HepG2 (cell line): ENCODE data around the gene RSPH4A. TPM values are rescaled to one million over a fixed set of nuclear protein-coding genes. Genes with fewer than 3 reads are reported as not detected.

Source experiments
- ARNT2 ChIP-seq: sonication (generic); formaldehyde crosslinking; IDR thresholded peaks from 2 replicates; pipeline ENCODE4 v1.8.0; 2022; ENCODE audit warnings: mild to moderate bottlenecking, low read depth, missing genetic modification reagents, moderate library complexity
- ZNF609 ChIP-seq: sonication (generic); formaldehyde crosslinking; IDR thresholded peaks from 2 replicates; pipeline ENCODE4 v1.4.0; 2020; ENCODE audit warnings: mild to moderate bottlenecking, missing genetic modification reagents, borderline replicate concordance
- ZNF784 ChIP-seq: sonication (generic); formaldehyde crosslinking; IDR thresholded peaks from 2 replicates; pipeline ENCODE4 v1.5.1; 2020; ENCODE audit warnings: missing genetic modification reagents, mild to moderate bottlenecking, borderline replicate concordance
- ZSCAN30 ChIP-seq: sonication (generic); formaldehyde crosslinking; IDR thresholded peaks from 2 replicates; pipeline ENCODE4 v1.5.0; 2020; ENCODE audit warnings: mild to moderate bottlenecking, missing genetic modification reagents
- polyA plus RNA-seq, 8 experiments: library from polyadenylated mRNA; depleted of rRNA in 3 of 8; stranded (reverse) in 7 of 8; unstranded in 1 of 8; fragments of >200 nt; fragmentation: Illumina TruSeq in 4 of 8; extraction: Trizol in 4 of 8; gene quantifications; 2 replicates each; pipeline versions ENCODE4 v1.2.1 to v1.2.3, GENCODE V29; 2011 to 2016; ENCODE audit warnings: low read depth in 4 of 8, missing spikeins in 1 of 8, mixed read lengths in 1 of 8; ENCODE audit not compliant: insufficient read depth in 1 of 8
- total RNA-seq, 5 experiments: library from RNA; depleted of rRNA; stranded (reverse); fragments of >200 nt; fragmentation: Illumina TruSeq; extraction: Trizol; gene quantifications; 2 replicates each; pipeline ENCODE4 v1.2.3, GENCODE V29; 2016; ENCODE audit warnings: low read depth in 1 of 5
- TF ChIP-seq, protein P1 (sequence below): sonication (generic); formaldehyde crosslinking; IDR thresholded peaks from 2 replicates; pipeline ENCODE4 v1.4.0; 2020; ENCODE audit warnings: missing genetic modification reagents

RSPH4A gene
- total and polyA plus RNA-seq, 2 of the 13 experiments (the other 11 are each of a cell fraction or from before 2014, with no cell fraction given), result 0.24 to 0.40 TPM

GRCh38 chr6:116676021-116676420 lies 59.7 kb downstream of the RSPH4A start (continued):
- TF ChIP-seq, protein P1, sequence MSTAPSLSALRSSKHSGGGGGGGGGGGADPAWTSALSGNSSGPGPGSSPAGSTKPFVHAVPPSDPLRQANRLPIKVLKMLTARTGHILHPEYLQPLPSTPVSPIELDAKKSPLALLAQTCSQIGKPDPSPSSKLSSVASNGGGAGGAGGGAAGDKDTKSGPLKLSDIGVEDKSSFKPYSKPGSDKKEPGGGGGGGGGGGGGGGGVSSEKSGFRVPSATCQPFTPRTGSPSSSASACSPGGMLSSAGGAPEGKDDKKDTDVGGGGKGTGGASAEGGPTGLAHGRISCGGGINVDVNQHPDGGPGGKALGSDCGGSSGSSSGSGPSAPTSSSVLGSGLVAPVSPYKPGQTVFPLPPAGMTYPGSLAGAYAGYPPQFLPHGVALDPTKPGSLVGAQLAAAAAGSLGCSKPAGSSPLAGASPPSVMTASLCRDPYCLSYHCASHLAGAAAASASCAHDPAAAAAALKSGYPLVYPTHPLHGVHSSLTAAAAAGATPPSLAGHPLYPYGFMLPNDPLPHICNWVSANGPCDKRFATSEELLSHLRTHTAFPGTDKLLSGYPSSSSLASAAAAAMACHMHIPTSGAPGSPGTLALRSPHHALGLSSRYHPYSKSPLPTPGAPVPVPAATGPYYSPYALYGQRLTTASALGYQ (CRISPR knock-in tag), result no peak
- TF ChIP-seq ZSCAN30 (no peak), ZNF609 (CRISPR knock-in tag) (no peak), ARNT2 (CRISPR knock-in tag) (no peak), ZNF784 (no peak)
